ENCODE data around the gene CREB5.

Gene CREB5

DNA sequence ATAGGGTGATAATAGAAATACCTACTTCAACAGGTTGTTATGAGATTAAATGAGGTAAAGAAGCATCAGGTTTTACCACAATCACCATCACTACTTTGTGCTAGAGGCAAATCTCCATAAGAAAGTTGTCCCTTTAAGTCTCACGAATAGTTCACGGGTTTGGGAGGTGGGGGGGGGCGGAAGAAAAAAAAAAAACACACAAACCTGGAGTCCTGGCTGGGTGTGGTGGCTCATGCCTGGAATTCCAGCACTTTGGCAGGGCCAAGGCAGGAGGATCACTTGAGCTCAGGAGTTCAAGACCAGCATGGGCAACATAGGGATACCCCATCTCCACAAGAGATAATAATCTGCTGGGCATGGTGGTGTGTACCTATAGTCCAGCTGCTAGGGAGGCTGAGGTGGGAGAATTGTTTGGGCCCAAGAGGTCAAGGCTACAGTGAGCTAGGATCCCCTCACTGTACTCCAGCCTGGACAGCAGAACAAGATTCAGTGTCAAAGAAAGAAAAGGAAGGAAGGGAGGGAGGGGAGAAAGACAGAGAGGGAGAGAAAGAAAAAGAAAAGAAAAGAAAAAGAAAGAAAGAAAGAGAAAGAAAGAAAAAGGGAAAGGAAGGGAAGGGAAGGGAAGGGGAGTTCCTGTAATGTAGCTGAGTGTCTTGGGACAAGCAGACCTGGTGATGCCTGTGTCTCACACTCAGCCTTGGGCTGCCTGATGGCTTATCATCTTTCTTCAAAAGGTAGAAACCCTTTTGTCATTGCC is 231.4 kb downstream of the CREB5 start:
- FAIRE-seq, result no peak
- TF ChIP-seq POLR2AphosphoS5 (IDR thresholded peaks at IDR 0.05; ENCODE audit: low read depth, low read length) (no peak), POLR2A (IDR thresholded peaks at IDR 0.05; ENCODE audit: low read depth, low read length) (no peak), TAF1 (IDR thresholded peaks at IDR 0.05; ENCODE audit: borderline replicate concordance, low read depth, low read length) (no peak)
- no peak for DNase-seq (ENCODE audit: insufficient read length)

DNA sequence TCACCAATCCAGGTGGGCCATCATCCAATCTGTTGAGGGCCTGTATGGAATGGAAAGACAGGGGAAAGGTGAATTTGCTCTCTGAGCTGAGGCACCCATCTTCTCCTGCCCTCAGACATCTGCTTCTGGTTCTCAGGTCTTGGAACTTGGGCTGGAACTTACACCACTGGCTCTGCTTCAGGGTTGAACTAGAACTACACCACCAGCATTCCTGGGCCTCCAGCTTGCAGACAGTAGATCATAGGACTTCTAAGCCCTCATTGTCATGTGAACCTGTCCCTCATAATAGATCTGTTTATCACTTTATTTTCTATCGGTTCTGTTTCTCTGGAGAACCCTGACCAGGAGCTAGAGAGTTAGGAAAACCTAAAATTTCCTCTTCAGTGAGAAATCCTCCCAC is 233.5 kb downstream of the CREB5 start:
- FAIRE-seq, result no peak
- DNase-seq (ENCODE audit: insufficient read length), result no peak
- no peak for TF ChIP-seq POLR2AphosphoS5 (IDR thresholded peaks at IDR 0.05; ENCODE audit: low read depth, low read length)
- no peak for TF ChIP-seq TAF1 (IDR thresholded peaks at IDR 0.05; ENCODE audit: borderline replicate concordance, low read depth, low read length)
- TF ChIP-seq POLR2A (IDR thresholded peaks at IDR 0.05; ENCODE audit: low read depth, low read length), result no peak

DNA sequence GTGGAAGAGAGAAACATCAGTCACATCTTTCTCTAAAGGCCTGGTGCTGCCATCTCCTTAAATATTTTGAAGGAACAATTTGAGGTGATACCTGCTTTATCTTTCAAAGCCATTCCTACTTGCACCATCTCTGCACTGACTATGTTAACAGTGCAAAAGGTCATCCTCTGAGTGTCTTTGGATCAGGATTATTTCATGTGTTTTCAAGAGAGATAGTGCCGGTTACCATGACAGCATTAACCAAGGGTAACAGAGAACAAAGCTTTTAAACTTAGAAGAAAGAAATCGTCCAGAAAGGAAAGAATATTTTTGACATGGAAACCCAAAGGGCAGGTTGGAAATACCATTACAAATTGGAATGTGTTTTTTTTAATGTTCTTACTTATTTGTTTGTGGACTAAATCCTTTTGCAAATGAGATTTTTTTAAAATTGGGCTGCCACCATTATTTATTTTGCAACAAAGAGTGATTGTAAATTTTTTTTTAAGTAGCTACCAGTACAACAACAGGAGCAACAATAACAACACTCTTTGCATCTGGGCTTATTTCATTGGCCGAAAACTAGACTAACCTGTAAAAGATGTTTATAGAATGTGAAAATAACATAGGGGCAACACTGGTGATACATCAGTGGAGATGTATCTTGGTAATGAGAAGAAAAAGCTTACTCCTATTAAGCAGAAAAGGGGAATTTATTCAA is 234.2 kb downstream of the CREB5 start:
- no peak for FAIRE-seq
- TF ChIP-seq POLR2AphosphoS5 (IDR thresholded peaks at IDR 0.05; ENCODE audit: low read depth, low read length), result no peak
- no peak for TF ChIP-seq TAF1 (IDR thresholded peaks at IDR 0.05; ENCODE audit: borderline replicate concordance, low read depth, low read length)
- no peak for DNase-seq (ENCODE audit: insufficient read length)

DNA sequence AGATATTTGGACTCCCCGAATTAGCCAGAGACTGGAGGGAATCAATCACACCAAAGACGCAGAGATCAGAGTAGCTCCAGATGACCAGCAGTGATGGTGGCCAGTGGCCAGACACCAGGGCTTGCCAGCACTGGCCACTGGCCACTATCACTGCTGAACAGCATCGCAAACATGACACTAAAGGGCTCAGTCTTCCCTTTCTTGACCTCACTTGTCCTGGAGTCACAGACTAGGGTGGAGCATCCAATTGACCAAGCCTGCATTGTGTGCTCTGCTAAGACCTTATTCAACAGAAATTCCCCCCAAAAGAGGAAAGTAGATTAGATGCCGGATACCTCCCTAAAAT is 234.7 kb downstream of the CREB5 start:
- no peak for TF ChIP-seq POLR2A (IDR thresholded peaks at IDR 0.05; ENCODE audit: low read depth, low read length)
- TF ChIP-seq TAF1 (IDR thresholded peaks at IDR 0.05; ENCODE audit: borderline replicate concordance, low read depth, low read length), result no peak
- no peak for TF ChIP-seq POLR2AphosphoS5 (IDR thresholded peaks at IDR 0.05; ENCODE audit: low read depth, low read length)
- DNase-seq (ENCODE audit: insufficient read length), result no peak
- no peak for FAIRE-seq

DNA sequence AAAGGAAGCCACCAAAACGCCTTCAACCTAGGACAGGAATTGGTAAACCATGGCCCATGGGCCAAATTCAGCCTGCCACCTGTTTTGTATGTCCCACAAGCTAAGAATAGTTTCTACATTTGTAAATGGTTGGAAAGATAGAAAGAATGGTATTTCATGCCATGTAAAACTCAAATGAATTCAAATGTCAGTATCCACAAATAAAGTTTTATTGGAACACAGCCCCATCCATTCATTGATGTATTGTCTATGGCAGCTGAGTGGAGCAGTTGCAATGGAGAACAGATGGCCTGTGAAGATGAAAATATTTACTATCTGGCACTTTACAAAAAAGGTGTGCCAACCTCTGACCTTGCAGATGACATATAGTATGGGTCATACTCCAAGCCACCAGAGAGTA is 236.9 kb downstream of the CREB5 start:
- DNase-seq (ENCODE audit: insufficient read length) (no peak), FAIRE-seq (no peak)
- TF ChIP-seq TAF1 (IDR thresholded peaks at IDR 0.05; ENCODE audit: borderline replicate concordance, low read depth, low read length) (no peak), POLR2A (IDR thresholded peaks at IDR 0.05; ENCODE audit: low read depth, low read length) (no peak), POLR2AphosphoS5 (IDR thresholded peaks at IDR 0.05; ENCODE audit: low read depth, low read length) (no peak)

DNA sequence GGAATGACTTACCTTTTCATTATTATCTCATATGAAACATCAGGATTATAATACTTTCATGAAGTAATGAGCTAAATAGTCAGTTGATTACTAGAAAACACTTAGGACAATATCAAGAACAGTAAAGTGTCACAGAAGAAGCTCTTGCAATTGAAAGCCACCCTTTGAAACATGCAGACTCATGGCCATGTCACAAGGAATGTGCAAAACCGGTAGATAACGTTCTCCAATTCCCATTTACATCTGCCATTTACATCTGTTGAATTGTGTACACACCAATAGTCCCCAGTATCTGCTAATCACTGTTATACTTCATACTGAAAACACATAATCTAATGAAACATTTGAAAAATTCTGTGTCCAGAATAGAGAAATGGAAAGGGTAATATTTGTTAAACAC is 237.5 kb downstream of the CREB5 start:
- FAIRE-seq (no peak), DNase-seq (ENCODE audit: insufficient read length) (no peak)
- TF ChIP-seq POLR2A (IDR thresholded peaks at IDR 0.05; ENCODE audit: low read depth, low read length), result no peak
- no peak for TF ChIP-seq POLR2AphosphoS5 (IDR thresholded peaks at IDR 0.05; ENCODE audit: low read depth, low read length)
- no peak for TF ChIP-seq TAF1 (IDR thresholded peaks at IDR 0.05; ENCODE audit: borderline replicate concordance, low read depth, low read length)

DNA sequence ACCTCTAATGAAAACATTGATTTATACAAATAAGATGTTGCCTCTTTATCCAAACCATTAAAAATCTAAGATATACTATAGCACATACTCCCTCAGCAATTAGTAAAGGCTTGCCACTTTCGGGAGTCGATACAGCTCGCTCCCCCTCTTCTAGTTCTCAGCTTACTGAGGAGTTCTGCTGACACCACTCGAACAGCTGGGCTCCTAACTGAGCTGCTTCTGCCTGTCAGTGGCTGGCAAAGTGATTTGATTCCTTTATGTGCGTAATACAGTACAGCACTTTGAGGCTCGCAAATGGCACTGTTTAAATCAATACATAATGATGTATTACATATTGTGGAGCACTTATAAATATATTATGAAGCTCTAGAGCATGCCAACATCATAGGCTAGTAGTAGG is 241.8 kb downstream of the CREB5 start:
- FAIRE-seq, result no peak
- no peak for TF ChIP-seq TAF1 (IDR thresholded peaks at IDR 0.05; ENCODE audit: borderline replicate concordance, low read depth, low read length)
- no peak for TF ChIP-seq POLR2A (IDR thresholded peaks at IDR 0.05; ENCODE audit: low read depth, low read length)
- TF ChIP-seq POLR2AphosphoS5 (IDR thresholded peaks at IDR 0.05; ENCODE audit: low read depth, low read length), result no peak
- no peak for DNase-seq (ENCODE audit: insufficient read length)

DNA sequence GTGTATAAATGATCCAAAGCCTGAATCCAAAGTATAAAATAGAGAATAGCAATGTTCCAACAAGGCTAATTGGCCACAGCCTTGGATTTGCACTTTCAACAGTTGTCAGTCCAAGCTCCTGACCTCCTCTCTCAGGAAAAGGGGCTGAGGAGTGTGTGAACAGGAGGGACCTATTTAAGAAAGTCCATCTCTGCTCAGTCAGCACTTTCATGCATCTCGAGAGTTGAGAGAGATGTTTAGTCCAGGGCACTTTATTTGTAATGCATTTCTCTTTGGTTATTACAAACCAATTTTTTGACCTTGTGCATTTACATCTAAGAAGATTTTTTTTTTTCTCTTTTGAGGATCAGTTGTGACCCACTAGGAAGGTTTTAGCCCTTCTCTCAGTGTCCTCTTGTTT is 244.2 kb downstream of the CREB5 start:
- DNase-seq (ENCODE audit: insufficient read length) (no peak), FAIRE-seq (no peak)
- TF ChIP-seq POLR2AphosphoS5 (IDR thresholded peaks at IDR 0.05; ENCODE audit: low read depth, low read length), result no peak
- no peak for TF ChIP-seq POLR2A (IDR thresholded peaks at IDR 0.05; ENCODE audit: low read depth, low read length)
- TF ChIP-seq TAF1 (IDR thresholded peaks at IDR 0.05; ENCODE audit: borderline replicate concordance, low read depth, low read length), result no peak

DNA sequence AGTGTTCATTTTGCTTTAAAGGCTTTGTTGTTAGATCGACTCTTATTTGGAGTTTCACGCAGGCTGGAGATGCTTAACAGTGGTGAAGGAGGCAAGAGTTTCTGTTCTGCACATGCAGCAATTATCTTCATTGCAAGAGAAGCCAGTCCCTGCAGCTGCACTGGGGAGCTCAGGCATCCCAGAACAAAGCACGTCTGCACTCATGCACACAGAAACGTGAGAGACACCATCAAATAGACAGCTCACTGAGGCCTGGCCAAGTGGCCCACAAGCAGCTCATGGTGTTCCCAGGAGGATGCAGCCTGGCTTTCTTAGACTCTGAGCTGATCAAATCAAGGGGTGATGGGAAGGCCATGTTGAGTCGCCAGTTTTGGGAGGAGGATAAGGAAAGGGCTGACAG is 246.1 kb downstream of the CREB5 start:
- DNase-seq (ENCODE audit: insufficient read length), result no peak
- no peak for TF ChIP-seq POLR2AphosphoS5 (IDR thresholded peaks at IDR 0.05; ENCODE audit: low read depth, low read length)
- TF ChIP-seq POLR2A (IDR thresholded peaks at IDR 0.05; ENCODE audit: low read depth, low read length), result no peak
- FAIRE-seq, result no peak

DNA sequence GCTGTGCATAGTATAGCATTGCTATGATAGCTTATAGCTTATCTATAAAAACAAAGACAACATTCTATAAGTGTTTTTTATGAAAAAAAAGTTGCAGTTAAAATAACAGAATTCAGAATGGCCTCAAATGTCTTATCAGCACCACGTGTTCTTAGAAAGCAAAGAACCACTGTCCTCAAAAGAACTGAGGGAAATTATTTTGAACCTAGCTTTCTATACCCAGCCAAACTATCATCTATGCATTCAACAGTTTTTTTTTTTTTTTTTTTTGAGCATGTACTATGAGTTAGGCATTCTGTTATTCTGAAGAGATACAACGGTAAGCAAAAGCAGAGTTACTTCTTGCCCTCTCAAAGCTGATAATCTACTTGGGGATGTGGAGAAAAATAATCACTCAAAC is 247.8 kb downstream of the CREB5 start:
- no peak for FAIRE-seq
- TF ChIP-seq POLR2A (IDR thresholded peaks at IDR 0.05; ENCODE audit: low read depth, low read length), result no peak
- no peak for TF ChIP-seq POLR2AphosphoS5 (IDR thresholded peaks at IDR 0.05; ENCODE audit: low read depth, low read length)
- no peak for TF ChIP-seq TAF1 (IDR thresholded peaks at IDR 0.05; ENCODE audit: borderline replicate concordance, low read depth, low read length)
- DNase-seq (ENCODE audit: insufficient read length), result no peak

DNA sequence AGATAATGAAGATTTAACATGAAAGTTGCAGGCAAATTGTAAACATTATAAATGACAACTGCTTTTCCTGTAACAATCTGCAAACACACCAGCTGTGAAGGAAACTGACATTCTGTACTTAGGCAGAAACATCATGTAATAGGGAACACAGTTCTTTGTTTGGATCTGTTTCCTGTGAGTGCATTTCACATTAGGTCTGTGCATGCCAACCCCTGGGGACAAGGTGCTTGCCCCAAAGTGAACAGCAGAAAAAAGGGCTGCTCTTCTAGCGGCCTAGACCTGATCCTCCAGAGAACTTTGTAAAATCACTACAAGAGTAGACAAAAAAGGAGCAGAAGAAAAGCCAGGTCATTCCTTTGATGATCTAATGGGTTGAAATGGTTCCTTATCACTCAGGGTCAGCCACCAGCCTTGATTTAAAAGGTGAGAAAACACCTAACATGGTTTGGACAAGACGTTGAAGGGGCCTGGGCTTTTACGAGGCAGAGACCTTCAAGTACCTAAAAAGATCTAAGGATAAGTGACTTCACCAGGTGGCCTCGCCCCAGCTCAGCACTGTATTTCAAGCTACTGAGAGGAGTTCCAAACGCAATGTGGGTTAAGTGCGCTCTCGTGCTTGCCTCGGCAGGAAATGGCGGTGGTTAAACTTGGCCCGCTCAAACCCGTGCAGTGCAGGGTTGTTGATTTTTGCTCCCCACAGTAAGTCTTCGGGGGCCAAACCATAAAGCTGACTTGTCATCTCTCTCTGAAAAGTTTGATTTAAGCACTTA is 249.7 kb downstream of the CREB5 start:
- DNase-seq (ENCODE audit: insufficient read length), result no peak
- no peak for TF ChIP-seq POLR2AphosphoS5 (IDR thresholded peaks at IDR 0.05; ENCODE audit: low read depth, low read length)
- TF ChIP-seq POLR2A (IDR thresholded peaks at IDR 0.05; ENCODE audit: low read depth, low read length), result no peak
- no peak for TF ChIP-seq TAF1 (IDR thresholded peaks at IDR 0.05; ENCODE audit: borderline replicate concordance, low read depth, low read length)
- no peak for FAIRE-seq

DNA sequence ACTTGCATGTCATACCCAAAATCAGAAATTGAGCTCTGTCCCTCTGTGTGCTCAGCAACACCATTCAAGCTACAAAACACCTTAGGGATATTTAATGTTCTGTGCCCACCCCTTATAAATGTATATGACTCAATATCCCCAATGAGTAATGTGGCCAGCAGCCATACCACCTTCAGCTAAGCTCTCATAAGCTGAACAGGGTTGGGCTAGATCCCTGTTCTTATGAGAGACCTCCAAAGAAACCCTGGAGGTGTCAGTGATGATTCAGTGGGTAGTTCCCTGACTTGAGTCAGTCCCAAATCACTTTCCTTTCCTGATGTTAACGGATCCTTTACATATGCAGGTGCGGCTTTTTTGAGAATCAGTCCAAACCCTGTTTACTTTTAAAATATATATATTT is 253.8 kb downstream of the CREB5 start:
- DNase-seq (ENCODE audit: insufficient read length) (no peak), FAIRE-seq (no peak)

More for the DNA sequence above, 253.8 kb downstream of the CREB5 start:
- TF ChIP-seq TAF1 (IDR thresholded peaks at IDR 0.05; ENCODE audit: borderline replicate concordance, low read depth, low read length) (no peak), POLR2AphosphoS5 (IDR thresholded peaks at IDR 0.05; ENCODE audit: low read depth, low read length) (no peak), POLR2A (IDR thresholded peaks at IDR 0.05; ENCODE audit: low read depth, low read length) (no peak)

Measured in GM12892 (cell line).